ENCODE measurements around the gene PCLO.

Gene PCLO

DNA sequence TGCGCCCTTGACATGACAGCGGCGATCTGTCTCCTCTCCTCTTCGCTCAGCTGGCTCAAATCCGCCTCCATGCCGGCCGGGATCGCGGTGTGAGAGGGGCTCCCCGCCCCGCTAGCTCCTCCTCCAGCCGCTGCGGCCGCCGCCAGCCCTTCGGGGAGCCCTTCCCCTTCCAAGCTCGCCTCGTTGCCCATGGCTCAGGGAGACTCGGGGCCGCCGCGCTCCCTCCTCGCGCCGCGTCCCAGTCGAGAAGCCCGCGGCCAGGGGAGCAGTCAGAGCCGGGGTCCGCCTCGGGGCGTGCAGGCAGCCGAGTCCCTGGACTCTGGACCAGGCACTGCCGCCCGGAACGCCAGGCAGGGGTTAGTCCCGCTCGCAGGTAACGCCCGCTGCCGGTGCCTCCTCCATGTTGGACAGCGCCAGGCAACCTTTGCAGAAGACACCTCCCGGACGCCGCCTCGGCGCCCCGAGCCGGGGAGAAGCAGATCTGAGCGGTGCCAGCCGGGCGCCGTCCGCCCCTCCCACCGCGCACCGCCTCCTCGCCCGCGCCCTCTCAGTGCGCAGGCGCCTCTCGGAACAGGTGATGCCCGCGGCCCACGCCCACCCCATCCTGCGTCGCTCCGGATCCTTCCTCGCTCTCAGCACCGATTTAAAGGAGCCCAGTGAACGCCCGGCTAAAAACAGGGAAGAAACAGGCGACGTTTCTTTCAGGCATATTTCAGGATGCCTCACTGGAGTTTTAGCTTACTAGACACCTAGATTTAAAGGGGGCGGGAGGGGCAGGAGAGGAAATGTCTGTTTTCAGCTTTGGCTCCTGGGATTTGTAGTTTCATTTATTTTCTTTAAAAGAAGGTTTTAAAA, at the start of gene PCLO:
TSS of gene PCLO (minus strand) at position 483 of the 855 bp plus-strand sequence. CDS start at position 191, 292 bp downstream.
- peak; percentile 97 for DNase-seq (ENCODE audit: low spot score)

GRCh38 chr7:83211685-83212084, 49.0 kb upstream of the PCLO start:
- DNase-seq (ENCODE audit: low spot score), result no peak

DNA sequence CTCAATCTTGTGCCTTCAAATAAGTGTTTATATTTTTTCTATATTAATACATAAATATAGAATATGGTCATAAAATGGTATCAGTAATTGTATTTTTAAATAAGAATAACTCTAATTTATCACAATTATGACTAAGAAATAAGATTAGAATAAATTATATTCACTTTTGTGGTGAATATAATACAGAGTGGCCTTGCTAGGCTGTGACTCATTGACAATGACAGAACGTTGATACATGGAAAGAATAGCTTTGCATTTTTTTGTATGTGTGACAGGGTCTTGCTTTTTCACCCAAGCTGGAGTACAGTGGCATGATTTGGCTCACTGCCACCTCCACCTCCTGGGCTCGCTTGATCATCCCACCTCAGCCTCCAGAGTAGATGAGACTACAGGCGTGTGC, 47.8 kb upstream of the PCLO start:
- DNase-seq (ENCODE audit: low spot score), result no peak

GRCh38 chr7:83204715-83205114, 42.0 kb upstream of the PCLO start:
- no peak for DNase-seq (ENCODE audit: low spot score)

DNA sequence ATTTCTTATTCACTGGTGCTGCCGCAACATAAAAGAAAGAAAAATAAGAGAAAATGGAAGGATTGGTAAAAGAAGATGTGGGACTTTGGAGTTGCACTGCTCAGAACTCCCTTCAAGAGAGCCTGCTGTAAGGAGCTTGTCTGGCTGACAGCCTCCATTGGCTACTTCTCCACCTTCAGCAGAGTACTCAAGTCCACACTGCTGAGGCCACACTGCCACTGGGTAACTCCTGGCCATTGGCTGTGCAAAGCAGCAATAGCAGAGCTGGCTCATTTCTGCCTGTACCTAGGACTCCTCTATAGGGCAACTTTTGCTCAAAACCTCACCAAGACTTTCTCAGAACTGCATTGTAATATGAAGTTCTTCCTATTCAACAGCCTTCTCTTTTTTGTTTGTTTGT, 38.7 kb upstream of the PCLO start:
- no peak for DNase-seq (ENCODE audit: low spot score)

- no peak for DNase-seq (ENCODE audit: low spot score)
These were observed 28.1 kb upstream of the PCLO start for GRCh38 chr7:83190659-83191389.

GRCh38 chr7:83178796-83179195, 16.1 kb upstream of the PCLO start:
- DNase-seq (ENCODE audit: low spot score), result no peak

- DNase-seq (ENCODE audit: low spot score), result no peak
These were observed 15.4 kb upstream of the PCLO start for GRCh38 chr7:83178066-83178465.

GRCh38 chr7:83173664-83174063, 11.0 kb upstream of the PCLO start:
- DNase-seq (ENCODE audit: low spot score), result no peak

DNA sequence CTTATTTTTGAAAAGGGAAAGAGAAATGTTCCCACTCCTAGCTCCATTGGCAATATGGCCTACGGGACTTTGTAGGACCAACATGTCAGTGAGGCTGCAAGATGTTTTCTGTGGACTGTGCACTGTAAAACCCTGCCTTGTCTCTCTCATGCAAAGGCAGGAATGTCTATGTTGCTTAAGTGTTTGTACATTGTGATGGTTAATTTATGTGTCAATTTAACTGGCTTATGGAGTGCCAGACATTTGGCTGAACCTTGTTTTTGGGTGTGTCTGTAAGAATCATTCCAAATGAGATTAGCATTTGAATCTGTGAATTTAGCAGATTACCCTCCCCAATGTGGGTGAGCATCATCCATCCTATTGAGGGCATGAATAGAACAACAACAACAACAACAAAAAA, 4.1 kb upstream of the PCLO start:
- no peak for DNase-seq (ENCODE audit: low spot score)

- DNase-seq (ENCODE audit: low spot score), result no peak
These were observed 734 bp downstream of the PCLO start for GRCh38 chr7:83161899-83162401.

DNA sequence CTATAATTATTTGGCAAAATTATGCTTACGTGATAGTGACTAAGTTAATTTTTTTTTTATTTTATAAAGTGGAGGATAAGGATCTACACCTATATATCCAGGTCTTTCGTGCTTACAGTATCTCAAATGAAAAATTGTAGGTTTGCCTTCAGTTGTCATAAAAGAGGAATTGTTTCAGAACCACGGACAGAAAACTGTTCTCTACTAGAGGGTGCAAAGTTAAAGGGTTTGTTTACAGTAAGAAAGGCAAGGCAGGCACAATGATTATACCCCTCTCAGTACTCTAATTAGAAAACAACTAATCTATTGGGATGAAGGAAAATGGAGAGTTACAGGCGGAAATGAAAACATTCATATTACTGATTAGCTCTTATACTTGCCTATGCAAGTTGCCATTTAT, 1.5 kb downstream of the PCLO start:
- no peak for DNase-seq (ENCODE audit: low spot score)

GRCh38 chr7:83159731-83160130, 3.0 kb downstream of the PCLO start:
- peak; percentile 51 for DNase-seq (ENCODE audit: low spot score)

GRCh38 chr7:83156006-83156405, 6.7 kb downstream of the PCLO start:
- no peak for DNase-seq (ENCODE audit: low spot score)

GRCh38 chr7:83155407-83155806, 7.3 kb downstream of the PCLO start:
- no peak for DNase-seq (ENCODE audit: low spot score)

DNA sequence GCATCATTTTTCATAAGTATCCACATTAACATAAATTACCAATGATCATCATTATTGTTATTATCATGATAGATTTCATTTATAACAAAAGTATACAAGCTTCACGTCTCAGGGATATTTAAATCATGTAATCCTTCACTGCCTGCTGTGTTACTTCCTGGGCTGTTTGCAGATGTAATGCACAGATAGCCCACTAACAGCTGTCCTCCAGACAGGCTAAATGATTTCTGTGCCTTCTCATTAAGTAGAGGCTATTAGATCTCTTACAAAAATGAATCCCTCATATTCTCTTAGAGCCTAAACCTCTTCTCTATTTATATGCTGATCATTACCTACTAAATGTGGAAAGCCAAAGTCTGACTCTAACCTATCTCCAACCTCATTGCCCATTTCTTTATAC, 9.3 kb downstream of the PCLO start:
- DNase-seq (ENCODE audit: low spot score), result no peak

DNA sequence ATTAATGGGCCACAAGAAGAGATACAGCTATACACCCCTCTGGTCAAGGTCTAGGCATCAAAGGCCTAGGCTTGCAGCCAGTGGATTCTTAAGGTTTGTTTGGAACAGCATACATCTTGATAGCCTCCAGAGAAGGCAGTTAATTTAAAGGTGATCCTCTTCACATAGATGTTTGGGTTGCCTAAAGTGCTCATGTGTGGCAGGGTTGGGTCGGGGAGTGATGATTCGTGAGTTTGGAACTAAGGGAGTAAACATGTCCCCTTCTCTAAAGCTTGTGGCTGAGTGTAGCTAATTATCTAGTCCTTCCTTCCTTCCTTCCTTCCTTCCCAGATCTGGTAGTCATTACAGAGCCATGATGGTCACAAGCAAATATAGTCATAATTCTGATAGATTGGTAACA, 12.4 kb downstream of the PCLO start:
- DNase-seq (ENCODE audit: low spot score), result peak; percentile 29

DNA sequence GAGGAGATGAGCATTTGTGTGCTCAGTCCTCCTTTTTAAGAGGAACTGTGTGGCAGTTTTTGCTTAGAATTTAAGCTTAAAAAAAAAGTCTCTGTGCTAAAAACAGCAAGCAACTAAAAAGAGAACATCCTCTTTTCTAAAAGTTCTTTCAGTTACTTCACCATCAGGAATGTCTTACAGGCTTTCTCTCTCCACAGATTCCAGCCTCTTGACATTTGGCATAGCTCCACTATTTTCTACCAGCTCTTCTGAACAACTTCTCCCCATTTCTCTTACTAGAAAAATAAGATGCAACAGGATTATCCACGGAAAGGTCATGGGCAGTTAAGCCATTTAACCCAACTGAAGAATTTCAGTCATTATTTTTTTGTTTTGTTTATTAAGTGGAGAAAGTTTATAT, 13.2 kb downstream of the PCLO start:
- no peak for DNase-seq (ENCODE audit: low spot score)

DNA sequence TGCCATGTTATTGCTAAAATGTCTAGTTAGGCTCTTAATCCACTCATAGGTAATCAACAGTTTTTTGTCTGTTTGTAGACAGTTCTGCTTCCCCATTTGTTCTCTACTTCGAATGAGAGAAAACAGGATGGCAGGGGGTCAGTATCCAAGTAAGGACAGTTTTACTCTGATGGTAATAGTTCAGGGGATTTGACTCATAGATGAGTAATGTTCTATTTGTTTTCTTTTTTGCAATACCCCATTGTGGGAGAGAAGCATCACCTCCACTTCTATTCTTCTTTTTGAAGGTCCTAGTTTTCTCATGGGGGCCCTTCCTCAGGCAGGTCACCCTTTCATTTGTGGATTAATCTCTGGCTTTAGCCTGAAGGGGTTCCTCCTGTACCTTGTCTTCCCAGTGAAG, 13.9 kb downstream of the PCLO start:
- DNase-seq (ENCODE audit: low spot score), result peak; percentile 57

DNA sequence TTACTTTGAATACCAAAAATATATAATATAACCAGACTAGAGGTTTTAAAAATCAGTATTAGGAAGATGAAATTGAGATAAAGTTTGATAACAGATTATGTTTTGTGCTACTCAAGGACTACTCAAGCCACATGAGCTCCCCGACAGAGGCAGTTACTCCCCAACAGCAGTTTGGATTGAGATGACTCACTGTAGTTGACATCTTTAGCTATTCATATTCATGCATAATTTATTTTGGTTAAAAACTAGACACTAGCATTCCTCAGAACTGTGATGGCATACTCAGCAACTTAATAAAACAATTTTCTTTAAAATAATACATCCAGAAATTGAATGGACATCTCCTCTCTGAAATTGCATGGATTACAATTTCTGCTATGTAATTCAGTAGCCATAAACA, 19.6 kb downstream of the PCLO start:
- no peak for DNase-seq (ENCODE audit: low spot score)

DNA sequence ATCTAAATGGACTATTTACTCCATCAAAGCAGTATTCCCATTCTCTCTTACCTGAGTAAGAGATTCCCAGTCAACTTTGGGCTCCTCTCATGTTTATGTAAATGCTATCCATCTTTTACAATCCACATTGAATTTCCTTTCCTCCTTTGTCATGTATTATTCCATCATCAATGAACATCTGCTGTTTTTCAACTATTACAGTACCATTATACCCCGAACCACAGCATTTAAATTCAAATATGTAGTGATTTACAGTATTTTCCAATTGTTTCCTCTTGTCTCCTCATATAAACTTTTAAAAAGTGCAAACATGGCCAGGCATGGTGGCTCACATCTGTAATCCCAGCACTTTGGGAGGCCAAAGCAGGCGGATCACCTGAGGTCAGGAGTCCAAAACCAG, 20.3 kb downstream of the PCLO start:
- DNase-seq (ENCODE audit: low spot score), result no peak

DNA sequence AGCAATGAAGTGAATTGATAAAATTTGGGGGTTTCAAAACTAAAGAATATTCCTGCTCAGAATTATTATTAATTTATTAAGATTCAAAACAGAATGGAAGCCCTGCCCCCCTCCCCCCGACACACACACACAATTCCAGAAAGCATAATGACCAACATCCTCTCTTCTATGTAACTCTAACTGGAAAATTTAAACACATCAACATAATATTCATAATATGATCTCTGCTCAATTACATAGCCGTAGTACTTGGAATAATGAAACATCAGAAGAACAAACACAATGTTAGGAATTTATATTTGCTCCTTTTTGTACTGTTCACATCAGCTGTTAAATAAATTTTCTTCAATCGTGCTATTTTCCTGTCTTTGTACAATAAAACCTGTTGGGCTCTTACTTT, 20.8 kb downstream of the PCLO start:
- no peak for DNase-seq (ENCODE audit: low spot score)
